T-helper 1 cell treated with Interleukin-12 subunit alpha and Interleukin-12 subunit beta and Interleukin-4 antibody, amounts not matched to agents 30 μg/mL and 1 μg/mL, for 36 hours (primary cell): ENCODE measurements around the gene LDLRAD4.

ENCODE experiments used
- H3K27ac Mint-ChIP-seq: one replicate; pipeline ENCODE4 v1.8.0; 2021; ENCODE audit warnings: mild to moderate bottlenecking, mixed read lengths
- H3K27me3 Mint-ChIP-seq: one replicate; pipeline ENCODE4 v1.8.0; 2021; ENCODE audit warnings: low read depth, mixed read lengths
- H3K36me3 Mint-ChIP-seq: one replicate; pipeline ENCODE4 v1.8.0; 2021; ENCODE audit warnings: low read depth, mixed read lengths
- H3K4me1 Mint-ChIP-seq: one replicate; pipeline ENCODE4 v1.8.0; 2021; ENCODE audit warnings: low read depth, mixed read lengths
- H3K4me3 Mint-ChIP-seq: one replicate; pipeline ENCODE4 v1.8.0; 2021; ENCODE audit warnings: mild to moderate bottlenecking, moderate library complexity, mixed read lengths
- H3K9me3 Mint-ChIP-seq: one replicate; pipeline ENCODE4 v1.8.0; 2021; ENCODE audit warnings: mixed read lengths

The LDLRAD4 gene

GRCh38 chr18:13429884-13430510, 211.4 kb downstream of the LDLRAD4 start:
- Mint-ChIP-seq H3K36me3 (peaks cover 3% of the 10 kb centered on the region), H3K27me3 (no peaks in the 10 kb centered on the region), H3K27ac (no peak overlapping the region), H3K4me1 (peaks cover 30% of the 10 kb centered on the region), H3K9me3 (no peaks in the 10 kb centered on the region), H3K4me3 (no peak overlapping the region)

GRCh38 chr18:13430663-13431062, 212.1 kb downstream of the LDLRAD4 start:
- Mint-ChIP-seq H3K36me3 (peaks cover 3% of the 10 kb centered on the region), H3K4me1 (peaks cover 27% of the 10 kb centered on the region), H3K27me3 (no peaks in the 10 kb centered on the region), H3K27ac (no peak overlapping the region), H3K4me3 (no peak overlapping the region), H3K9me3 (no peaks in the 10 kb centered on the region)

- H3K27ac Mint-ChIP-seq: no peak overlapping the region
- H3K9me3 Mint-ChIP-seq: no peaks in the 10 kb centered on the region
- peaks cover 3% of the 10 kb centered on the region for H3K36me3 Mint-ChIP-seq
- H3K27me3 Mint-ChIP-seq: no peaks in the 10 kb centered on the region
- H3K4me3 Mint-ChIP-seq: no peak overlapping the region
- peaks cover 31% of the 10 kb centered on the region for H3K4me1 Mint-ChIP-seq
Observed at GRCh38 chr18:13431886-13432285, 213.3 kb downstream of the LDLRAD4 start.

- H3K9me3 Mint-ChIP-seq: no peaks in the 10 kb centered on the region
- H3K4me3 Mint-ChIP-seq: no peak overlapping the region
- H3K27me3 Mint-ChIP-seq: no peaks in the 10 kb centered on the region
- H3K4me1 Mint-ChIP-seq: peaks cover 40% of the 10 kb centered on the region
- H3K36me3 Mint-ChIP-seq: peaks cover 3% of the 10 kb centered on the region
- no peak overlapping the region for H3K27ac Mint-ChIP-seq
Observed at GRCh38 chr18:13433125-13433524, 214.6 kb downstream of the LDLRAD4 start.

GRCh38 chr18:13433685-13434084, 215.1 kb downstream of the LDLRAD4 start:
- no peaks in the 10 kb centered on the region for H3K27me3 Mint-ChIP-seq
- no peaks in the 10 kb centered on the region for H3K9me3 Mint-ChIP-seq
- no peak overlapping the region for H3K27ac Mint-ChIP-seq
- no peak overlapping the region for H3K4me3 Mint-ChIP-seq
- H3K4me1 Mint-ChIP-seq: peaks cover 40% of the 10 kb centered on the region
- H3K36me3 Mint-ChIP-seq: peaks cover 3% of the 10 kb centered on the region

- Mint-ChIP-seq H3K4me3 (no peak overlapping the region), H3K27ac (no peak overlapping the region), H3K36me3 (no peaks in the 10 kb centered on the region), H3K9me3 (no peaks in the 10 kb centered on the region), H3K27me3 (no peaks in the 10 kb centered on the region), H3K4me1 (peaks cover 47% of the 10 kb centered on the region)
Observed at GRCh38 chr18:13434854-13435253, 216.3 kb downstream of the LDLRAD4 start.

- Mint-ChIP-seq H3K9me3 (no peaks in the 10 kb centered on the region), H3K4me1 (peaks cover 51% of the 10 kb centered on the region), H3K27me3 (no peaks in the 10 kb centered on the region), H3K27ac (peak overlapping the region; percentile 52), H3K36me3 (no peaks in the 10 kb centered on the region), H3K4me3 (no peak overlapping the region)
Observed at GRCh38 chr18:13435586-13436333, 217.2 kb downstream of the LDLRAD4 start.

GRCh38 chr18:13436576-13436975, 218.0 kb downstream of the LDLRAD4 start:
- no peaks in the 10 kb centered on the region for H3K9me3 Mint-ChIP-seq
- no peak overlapping the region for H3K4me3 Mint-ChIP-seq
- peaks cover 51% of the 10 kb centered on the region for H3K4me1 Mint-ChIP-seq
- H3K27ac Mint-ChIP-seq: peak overlapping the region; percentile 68
- no peaks in the 10 kb centered on the region for H3K36me3 Mint-ChIP-seq
- no peaks in the 10 kb centered on the region for H3K27me3 Mint-ChIP-seq

- peaks cover 52% of the 10 kb centered on the region for H3K4me1 Mint-ChIP-seq
- H3K9me3 Mint-ChIP-seq: no peaks in the 10 kb centered on the region
- no peaks in the 10 kb centered on the region for H3K27me3 Mint-ChIP-seq
- peaks cover under 1% of the 10 kb centered on the region for H3K36me3 Mint-ChIP-seq
- H3K27ac Mint-ChIP-seq: peak overlapping the region; percentile 68
- no peak overlapping the region for H3K4me3 Mint-ChIP-seq
Observed at GRCh38 chr18:13437034-13437433, 218.5 kb downstream of the LDLRAD4 start.

- peak overlapping the region; percentile 86 for H3K27ac Mint-ChIP-seq
- peaks cover 3% of the 10 kb centered on the region for H3K36me3 Mint-ChIP-seq
- H3K4me1 Mint-ChIP-seq: peaks cover 54% of the 10 kb centered on the region
- H3K9me3 Mint-ChIP-seq: no peaks in the 10 kb centered on the region
- H3K4me3 Mint-ChIP-seq: peak overlapping the region; percentile 75
- no peaks in the 10 kb centered on the region for H3K27me3 Mint-ChIP-seq
Observed at GRCh38 chr18:13437796-13438506, 219.4 kb downstream of the LDLRAD4 start.

- Mint-ChIP-seq H3K27ac (peak overlapping the region; percentile 86), H3K9me3 (no peaks in the 10 kb centered on the region), H3K27me3 (no peaks in the 10 kb centered on the region), H3K4me3 (peak overlapping the region; percentile 75), H3K4me1 (peaks cover 59% of the 10 kb centered on the region), H3K36me3 (peaks cover 3% of the 10 kb centered on the region)
Observed at GRCh38 chr18:13438507-13439056, 220.0 kb downstream of the LDLRAD4 start.

- H3K27ac Mint-ChIP-seq: peak overlapping the region; percentile 68
- peaks cover 3% of the 10 kb centered on the region for H3K36me3 Mint-ChIP-seq
Observed at GRCh38 chr18:13439461-13439860, 220.9 kb downstream of the LDLRAD4 start.

GRCh38 chr18:13440277-13441248, 222.0 kb downstream of the LDLRAD4 start:
- Mint-ChIP-seq H3K4me1 (peaks cover 60% of the 10 kb centered on the region), H3K9me3 (no peaks in the 10 kb centered on the region), H3K36me3 (peaks cover 3% of the 10 kb centered on the region), H3K4me3 (no peak overlapping the region), H3K27ac (peak overlapping the region; percentile 69), H3K27me3 (no peaks in the 10 kb centered on the region)

More at GRCh38 chr18:13439461-13439860, 220.9 kb downstream of the LDLRAD4 start:
- H3K4me3 Mint-ChIP-seq: peak overlapping the region; percentile 62
- H3K9me3 Mint-ChIP-seq: no peaks in the 10 kb centered on the region
- no peaks in the 10 kb centered on the region for H3K27me3 Mint-ChIP-seq
- H3K4me1 Mint-ChIP-seq: peaks cover 61% of the 10 kb centered on the region

GRCh38 chr18:13441736-13442135, 223.2 kb downstream of the LDLRAD4 start:
- Mint-ChIP-seq H3K4me3 (no peak overlapping the region), H3K27ac (no peak overlapping the region), H3K9me3 (no peaks in the 10 kb centered on the region), H3K36me3 (peaks cover 3% of the 10 kb centered on the region), H3K4me1 (peaks cover 50% of the 10 kb centered on the region), H3K27me3 (no peaks in the 10 kb centered on the region)
